ENCODE data around the gene PSTPIP1. TPM values are rescaled to one million over a fixed set of nuclear protein-coding genes. Genes with fewer than 3 reads are reported as not detected.
A peak's percentile ranks its signal among the peaks of the same experiment; 100 is the strongest.

The PSTPIP1 gene
- total and polyA plus RNA-seq, 9 of the 15 experiments (the other 6 are each of a cell fraction or from before 2014, with no cell fraction given) = not detected

GRCh38 chr15:77031376-77032050, 36.6 kb downstream of the PSTPIP1 start:
- H3K4me2 ChIP-seq (ENCODE audit: insufficient read depth, low read length) = no peak overlapping the region
- no TSS peak for BruUV-seq (replicated peaks)
- DNase-seq (ENCODE audit: extremely low read depth in 1 of 4, low spot score in 3 of 4) = peak in 1 of 4 experiments; percentile 21
- no peak overlapping the region for H2AFZ ChIP-seq (ENCODE audit: low read depth, low read length)
- H3K36me3 ChIP-seq (ENCODE audit: control insufficient read depth, insufficient read depth, low read length) = no peaks in the 10 kb centered on the region
- H3K9me3 ChIP-seq (replicated peaks; ENCODE audit: control insufficient read depth, insufficient read depth, low read depth, low read length) = no peaks in the 10 kb centered on the region
- H3K4me3 ChIP-seq = no peak overlapping the region
- H3K4me1 ChIP-seq (replicated peaks in 1 of 2; ENCODE audit: control insufficient read depth in 2 of 2, insufficient read depth in 2 of 2, low read length in 2 of 2) = peaks cover 0 to 59% of the 10 kb centered on the region in 2 experiments; a peak in 2 of 5 replicates
- in situ Hi-C loops (cut with MboI) = no loop called here
- peaks cover 10% of the 10 kb centered on the region; the same call in 1 of the 2 replicates for H4K20me1 ChIP-seq (replicated peaks; ENCODE audit: control insufficient read depth, insufficient read depth, low read length)
- peaks cover 0 to 10% of the 10 kb centered on the region in 2 experiments; a peak in 2 of 5 replicates for H3K27me3 ChIP-seq (ENCODE audit: control insufficient read depth in 2 of 2, insufficient read depth in 2 of 2, low read length in 2 of 2)
- no peaks in the 10 kb centered on the region for H3K79me2 ChIP-seq (ENCODE audit: control insufficient read depth, insufficient read depth, low read length)
- POLR2A ChIA-PET = interaction anchor here (1.4 kb wide), 1 partner anchor 12 kb away, joined by 3 read pairs; no protein-coding TSS in a partner anchor
- H3K9me1 ChIP-seq (ENCODE audit: control insufficient read depth, insufficient read depth, low read length) = peaks cover 4% of the 10 kb centered on the region
- no peak for FAIRE-seq
- 23% methylated on average over 10 of the region's 12 CpGs for WGBS (ENCODE audit: insufficient coverage, low coverage, missing lambda C conversion rate)
- peak; percentile 8; the same call in 2 of the 3 replicates for ATAC-seq
- H3K27ac ChIP-seq (ENCODE audit: extremely low read depth, low read depth, low read length) = no peak overlapping the region
- CTCF ChIA-PET (ENCODE audit: low intra/inter-chr PET ratio) = no interaction called here
- H3K9ac ChIP-seq (ENCODE audit: insufficient read depth in 1 of 2, low read depth in 2 of 2, low read length in 2 of 2) = no peak overlapping the region
- intact Hi-C loops (cut with micrococcal nuclease) = no loop called here
- TF ChIP-seq MAFK (IDR thresholded peaks at IDR 0.05; ENCODE audit: low read length) (no peak), BRF2 (IDR thresholded peaks at IDR 0.05; ENCODE audit: borderline replicate concordance, insufficient read depth, insufficient read length) (no peak), FOS (IDR thresholded peaks at IDR 0.05; ENCODE audit: extremely low read depth, insufficient read length) (no peak), PHF20 (IDR thresholded peaks at IDR 0.05; ENCODE audit: partially characterized antibody) (no peak), RBM39 (optimal IDR thresholded peaks at IDR 0.05; ENCODE audit: low read depth, low read length) (no peak), ZNF699 (CRISPR knock-in tag; IDR thresholded peaks at IDR 0.05; ENCODE audit: insufficient replicate concordance) (no peak), XRCC4 (IDR thresholded peaks at IDR 0.05; ENCODE audit: extremely low read depth, insufficient read depth, insufficient read length) (no peak), FOXP4 (CRISPR knock-in tag; IDR thresholded peaks at IDR 0.05; ENCODE audit: borderline replicate concordance) (no peak), KDM1A (IDR thresholded peaks at IDR 0.05) (no peak), RREB1 (CRISPR knock-in tag; IDR thresholded peaks at IDR 0.05) (no peak)

Measured in K562 (cell line).